AG20443 (cell line): ENCODE data around the gene NXPH4.

Experiments used
- DNase-seq: peaks from one replicate; pipeline ENCODE4 v3.0.0; 2012; ENCODE audit warnings: low spot score, mixed read lengths

Gene NXPH4

DNA sequence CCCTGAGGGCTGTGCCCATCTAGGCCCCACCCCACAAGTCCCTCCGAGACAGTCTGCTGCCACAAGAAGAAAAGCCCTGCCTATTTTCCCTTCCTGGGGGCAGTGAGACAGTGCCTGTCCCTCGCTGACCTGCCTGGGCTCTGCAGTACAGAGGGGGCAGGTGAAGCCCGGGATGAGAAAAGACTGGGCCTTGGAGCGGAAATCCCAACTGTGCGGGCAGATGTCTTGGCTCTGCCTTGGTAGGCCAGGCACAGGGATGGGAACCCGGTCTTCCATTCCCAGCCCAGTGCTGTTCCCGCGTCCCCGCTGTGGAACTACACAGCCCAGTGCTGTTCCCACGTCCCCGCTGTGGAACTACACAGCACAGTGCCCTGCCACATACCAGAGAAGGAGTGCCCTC lies 12.8 kb upstream of the NXPH4 start:
- DNase-seq = no peak

DNA sequence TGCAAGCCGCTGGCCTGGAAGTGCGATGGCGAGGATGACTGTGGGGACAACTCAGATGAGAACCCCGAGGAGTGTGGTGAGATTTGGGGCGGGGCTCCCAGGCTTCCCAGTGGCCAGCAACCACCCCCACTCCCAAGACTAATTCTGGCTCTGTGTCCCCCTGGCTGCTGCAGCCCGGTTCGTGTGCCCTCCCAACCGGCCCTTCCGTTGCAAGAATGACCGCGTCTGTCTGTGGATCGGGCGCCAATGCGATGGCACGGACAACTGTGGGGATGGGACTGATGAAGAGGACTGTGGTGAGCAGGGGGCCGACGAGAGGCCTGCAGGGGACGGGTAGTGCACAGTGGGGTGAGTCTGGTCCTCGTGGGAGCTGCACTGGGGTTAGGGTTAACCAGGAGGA lies 12.1 kb upstream of the NXPH4 start:
- no peak for DNase-seq

GRCh38 chr12:57205186-57205585 lies 11.4 kb upstream of the NXPH4 start:
- no peak for DNase-seq

- DNase-seq = no peak
Measured at GRCh38 chr12:57205931-57206330, 10.7 kb upstream of the NXPH4 start.

DNA sequence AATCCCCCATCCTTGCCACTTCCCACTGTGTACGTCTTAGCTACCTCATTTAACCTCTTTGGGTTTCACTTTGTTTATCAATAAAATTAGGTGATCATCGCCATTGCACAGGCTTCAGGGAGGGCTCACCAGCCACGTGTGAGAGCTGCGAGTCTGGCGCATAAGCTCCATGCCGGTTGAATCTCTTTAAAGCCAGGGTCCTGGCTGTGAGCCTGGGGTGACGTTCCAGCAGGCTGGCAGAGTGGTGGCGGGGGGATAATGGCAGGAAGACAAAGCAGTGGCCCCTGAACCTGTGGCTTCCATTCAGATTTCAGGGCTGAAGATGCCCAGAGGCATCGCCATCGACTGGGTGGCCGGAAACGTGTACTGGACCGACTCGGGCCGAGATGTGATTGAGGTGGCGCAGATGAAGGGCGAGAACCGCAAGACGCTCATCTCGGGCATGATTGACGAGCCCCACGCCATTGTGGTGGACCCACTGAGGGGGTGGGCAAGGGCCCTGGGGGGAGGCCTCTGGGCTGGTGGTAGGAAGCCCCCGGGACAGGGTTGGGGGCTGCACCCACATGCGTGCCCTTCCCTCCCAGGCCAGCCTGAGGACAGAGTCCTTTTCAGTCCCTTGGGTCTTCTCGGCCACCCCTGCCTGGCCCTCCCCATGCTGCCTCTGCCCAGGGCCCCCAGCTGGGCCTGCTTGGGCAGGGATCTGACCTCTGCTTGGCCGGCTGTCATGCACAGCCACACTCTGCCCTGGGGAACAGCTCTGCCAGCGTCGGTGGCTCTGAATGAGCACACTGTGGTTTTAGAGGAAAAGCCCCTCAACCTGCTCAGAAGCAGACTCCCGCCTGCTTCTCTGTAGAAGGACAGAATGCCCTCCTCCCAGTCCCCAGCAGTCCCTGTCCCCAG lies 8.6 kb upstream of the NXPH4 start:
- no peak for DNase-seq

- no peak for DNase-seq
Measured at GRCh38 chr12:57208631-57209282, 7.8 kb upstream of the NXPH4 start.

DNA sequence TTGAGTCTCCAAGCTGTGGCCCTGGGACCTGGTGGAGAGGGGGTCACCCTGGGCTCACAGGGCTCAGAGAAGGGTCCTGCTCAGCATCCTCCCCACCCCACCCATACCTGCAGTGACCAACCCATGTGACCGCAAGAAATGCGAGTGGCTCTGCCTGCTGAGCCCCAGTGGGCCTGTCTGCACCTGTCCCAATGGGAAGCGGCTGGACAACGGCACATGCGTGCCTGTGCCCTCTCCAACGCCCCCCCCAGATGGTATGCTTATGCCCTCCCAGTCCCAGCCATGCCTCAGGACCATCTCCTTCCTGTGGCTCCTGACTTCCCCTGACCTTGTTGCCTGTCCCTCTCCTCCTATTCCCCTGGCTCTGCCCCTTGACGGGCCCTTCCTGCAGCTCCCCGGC lies 6.7 kb upstream of the NXPH4 start:
- DNase-seq = no peak

GRCh38 chr12:57210461-57210860 lies 6.1 kb upstream of the NXPH4 start:
- no peak for DNase-seq

DNA sequence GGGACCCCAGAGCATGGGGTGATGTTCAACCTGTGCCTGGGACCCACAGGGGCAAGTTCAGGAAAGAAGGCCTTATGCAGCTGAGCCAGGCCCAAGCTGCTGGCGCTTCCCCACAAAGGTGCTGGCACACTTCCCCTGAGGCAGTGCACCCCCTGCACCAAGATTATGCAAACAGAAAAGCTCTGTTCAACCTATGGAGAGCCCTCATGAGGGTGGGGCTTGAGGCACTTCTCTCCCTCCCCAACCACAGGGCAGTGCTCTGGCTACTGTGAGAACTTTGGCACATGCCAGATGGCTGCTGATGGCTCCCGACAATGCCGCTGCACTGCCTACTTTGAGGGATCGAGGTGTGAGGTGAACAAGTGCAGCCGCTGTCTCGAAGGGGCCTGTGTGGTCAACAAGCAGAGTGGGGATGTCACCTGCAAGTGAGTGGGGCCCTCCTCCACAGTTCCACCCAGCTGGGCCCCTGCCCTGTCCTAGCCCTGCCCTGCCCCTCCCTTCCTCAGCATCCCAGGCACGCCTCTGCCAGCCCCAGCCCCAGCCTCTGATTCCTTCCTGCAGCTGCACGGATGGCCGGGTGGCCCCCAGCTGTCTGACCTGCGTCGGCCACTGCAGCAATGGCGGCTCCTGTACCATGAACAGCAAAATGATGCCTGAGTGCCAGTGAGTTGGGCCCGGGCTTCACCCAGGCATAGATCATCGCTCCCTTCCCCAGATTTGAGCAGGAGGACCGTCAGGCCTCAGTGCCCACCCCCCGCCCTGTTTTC lies 5.5 kb upstream of the NXPH4 start:
- DNase-seq = no peak

GRCh38 chr12:57211791-57212700 lies 4.5 kb upstream of the NXPH4 start:
- no peak for DNase-seq

DNA sequence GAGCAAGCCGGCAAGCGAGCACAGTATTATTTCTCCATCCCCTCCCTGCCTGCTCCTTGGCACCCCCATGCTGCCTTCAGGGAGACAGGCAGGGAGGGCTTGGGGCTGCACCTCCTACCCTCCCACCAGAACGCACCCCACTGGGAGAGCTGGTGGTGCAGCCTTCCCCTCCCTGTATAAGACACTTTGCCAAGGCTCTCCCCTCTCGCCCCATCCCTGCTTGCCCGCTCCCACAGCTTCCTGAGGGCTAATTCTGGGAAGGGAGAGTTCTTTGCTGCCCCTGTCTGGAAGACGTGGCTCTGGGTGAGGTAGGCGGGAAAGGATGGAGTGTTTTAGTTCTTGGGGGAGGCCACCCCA lies 3.9 kb upstream of the NXPH4 start:
- no peak for DNase-seq

DNA sequence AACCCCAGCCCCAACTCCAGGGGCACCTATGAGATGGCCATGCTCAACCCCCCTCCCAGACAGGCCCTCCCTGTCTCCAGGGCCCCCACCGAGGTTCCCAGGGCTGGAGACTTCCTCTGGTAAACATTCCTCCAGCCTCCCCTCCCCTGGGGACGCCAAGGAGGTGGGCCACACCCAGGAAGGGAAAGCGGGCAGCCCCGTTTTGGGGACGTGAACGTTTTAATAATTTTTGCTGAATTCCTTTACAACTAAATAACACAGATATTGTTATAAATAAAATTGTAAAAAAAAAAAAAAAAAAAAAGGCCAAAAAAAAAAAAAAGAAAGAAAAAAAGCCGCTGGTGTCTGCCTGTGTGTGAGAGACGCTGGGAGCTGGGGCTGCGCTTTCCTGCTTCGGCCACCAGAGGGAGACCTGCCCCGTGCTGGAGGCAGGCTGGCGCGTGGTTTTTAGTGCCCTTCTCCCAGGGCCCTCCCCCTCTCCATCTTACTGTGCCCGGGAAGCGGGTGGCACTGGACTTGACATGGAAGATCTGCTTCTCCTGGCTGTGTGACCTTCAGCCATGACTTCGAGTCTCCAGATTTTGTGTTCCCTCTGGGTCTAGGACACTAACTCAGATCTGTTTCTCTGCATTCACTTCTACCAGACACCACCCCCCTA lies 3.4 kb upstream of the NXPH4 start:
- DNase-seq = peak; percentile 95

DNA sequence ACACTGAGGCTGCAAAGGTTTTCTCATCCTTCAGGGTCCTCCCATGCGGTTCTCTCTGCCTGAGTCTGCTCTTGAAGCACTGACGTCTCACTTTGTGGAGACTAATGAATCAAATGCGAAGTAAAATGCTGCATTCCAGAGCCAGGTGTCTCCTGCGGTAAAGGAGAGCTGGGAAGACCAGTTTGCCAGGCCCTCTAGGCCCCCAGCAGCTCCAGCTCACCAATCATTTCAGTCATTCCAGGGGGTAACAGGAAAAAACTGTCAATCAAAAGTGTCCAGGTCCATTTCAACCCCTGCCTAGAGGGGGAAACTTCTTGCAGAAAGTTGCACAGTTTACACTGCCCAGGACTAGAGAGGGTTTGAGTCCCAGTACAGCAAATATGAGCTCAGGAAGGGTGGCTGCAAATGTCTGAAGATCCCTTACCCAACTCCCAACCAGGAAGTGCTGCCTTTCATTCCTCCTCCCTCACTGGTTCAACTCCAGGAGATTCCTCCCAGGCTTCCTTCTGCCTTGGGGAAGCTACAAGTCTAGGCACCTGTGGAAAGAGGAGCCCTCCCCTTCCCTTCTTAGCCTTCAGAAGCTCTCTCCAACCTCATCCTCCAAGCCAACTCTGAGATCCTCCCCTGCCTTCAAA lies 2.7 kb upstream of the NXPH4 start:
- no peak for DNase-seq

DNA sequence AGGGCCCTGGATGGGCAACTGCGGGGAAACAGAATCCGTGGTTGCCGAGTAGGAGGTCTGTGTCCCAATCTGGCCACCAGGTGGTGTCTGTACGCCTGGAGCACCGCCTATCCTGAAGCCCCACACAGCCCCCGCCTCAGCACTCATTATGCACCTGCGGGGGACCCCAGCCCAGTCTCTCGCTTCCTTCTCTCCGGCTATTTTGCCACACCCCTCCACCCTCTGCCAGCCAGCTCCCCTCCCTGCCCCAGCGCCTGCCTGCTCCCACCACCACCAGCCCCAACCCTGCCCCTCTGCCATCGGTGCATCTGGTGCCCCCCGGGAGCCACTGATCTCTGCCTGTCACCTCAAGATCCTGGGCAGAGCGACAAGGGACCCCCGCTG lies 2.2 kb upstream of the NXPH4 start:
- peak; percentile 69 for DNase-seq

- DNase-seq = no peak
Measured at GRCh38 chr12:57215065-57215464, 1.5 kb upstream of the NXPH4 start.

GRCh38 chr12:57215668-57216013 lies 953 bp upstream of the NXPH4 start:
- DNase-seq = peak; percentile 47

DNA sequence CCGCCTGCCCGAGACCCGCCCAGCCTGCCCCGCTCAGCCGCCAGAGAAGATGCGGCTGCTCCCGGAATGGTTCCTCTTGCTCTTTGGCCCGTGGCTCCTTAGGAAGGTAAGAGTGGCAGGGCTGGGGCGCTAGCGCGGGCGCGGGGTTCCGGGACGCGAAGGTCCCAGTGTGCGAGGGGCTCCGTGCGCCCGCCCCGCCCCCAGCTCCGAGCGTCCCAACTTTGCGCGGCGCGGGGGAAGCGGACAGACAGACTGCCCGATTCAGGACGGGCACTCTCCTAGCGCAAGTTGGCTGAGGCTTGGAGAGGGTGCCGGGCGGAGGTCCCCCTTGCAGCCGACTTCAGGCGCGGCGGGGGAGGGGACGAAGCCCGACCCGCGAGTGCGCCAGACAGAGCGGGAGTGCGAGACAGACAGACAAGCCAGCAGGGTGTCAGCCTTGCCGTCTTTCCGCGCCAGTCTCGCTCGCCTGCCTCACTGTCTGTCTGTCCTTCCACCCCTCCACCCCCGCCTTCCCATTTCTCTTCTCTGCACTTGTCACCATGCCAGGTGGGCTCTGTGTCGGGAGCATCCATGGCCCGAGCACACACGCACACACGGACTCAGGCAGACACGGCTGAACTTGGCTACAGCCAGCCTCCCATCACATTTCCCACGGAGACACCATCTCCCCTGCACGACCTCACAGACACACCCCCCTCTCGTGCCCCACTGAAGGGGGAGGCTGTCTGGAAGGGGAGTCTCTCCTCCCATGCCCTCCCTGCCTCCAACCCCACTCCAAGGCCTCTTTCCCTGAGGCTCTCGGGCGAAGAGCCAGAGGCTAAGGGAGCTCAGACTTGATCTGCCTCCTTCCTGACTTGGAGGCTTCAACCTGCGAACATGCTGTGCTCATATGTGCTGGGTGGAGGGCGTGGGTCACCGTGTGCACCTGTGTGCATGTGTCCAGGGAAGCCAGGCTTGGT lies 606 bp downstream of the NXPH4 start:
- no peak for DNase-seq

- DNase-seq = no peak
Measured at GRCh38 chr12:57218030-57218853, 1.6 kb downstream of the NXPH4 start.
